Gastroesophageal sphincter (tissue), 4 donors: ENCODE measurements around the gene IER3IP1. TPM values are rescaled to one million over a fixed set of nuclear protein-coding genes. Genes with fewer than 3 reads are reported as not detected.

Source experiments
- ATAC-seq: fragments of 150-250 bp; one replicate; pipeline ENCODE4 v1.9.1; 2016; ENCODE audit warnings: mild to moderate bottlenecking, moderate library complexity
- H3K27ac ChIP-seq, 4 donors: fragments of 200-600 bp; sonication (generic) in 3 of 4; 1 replicate in 3 of 4; 2 replicates in 1 of 4; pipeline ENCODE4 v1.5.1; 2016 to 2019
- H3K27me3 ChIP-seq: fragments of 200-600 bp; sonication (generic); one replicate; pipeline ENCODE4 v1.5.1; 2019
- H3K36me3 ChIP-seq, 2 donors: fragments of 200-600 bp; sonication (generic); one replicate each; pipeline ENCODE4 v1.5.1; 2019; ENCODE audit warnings: control low read depth in 1 of 2
- H3K4me1 ChIP-seq, 3 donors: fragments of 200-600 bp; sonication (generic); 1 replicate in 2 of 3; 2 replicates in 1 of 3; pipeline ENCODE4 v1.5.1; 2016 to 2019; ENCODE audit warnings: control low read depth in 2 of 3
- H3K4me3 ChIP-seq, 2 donors: fragments of 200-600 bp; sonication (generic); one replicate each; pipeline ENCODE4 v1.5.1; 2019; ENCODE audit warnings: mild to moderate bottlenecking in 1 of 2, moderate library complexity in 1 of 2
- H3K9me3 ChIP-seq, 3 donors: fragments of 200-600 bp; sonication (generic); one replicate each; pipeline ENCODE4 v1.5.1; 2017 to 2019; ENCODE audit warnings: control low read depth in 2 of 3
- CTCF ChIP-seq, 4 experiments: fragments of 200-600 bp in 2 of 4; fragments of 450-650 bp in 2 of 4; sonication (generic) in 1 of 4; IDR thresholded peaks; one replicate each; pipeline ENCODE4 v1.5.1; 2017 to 2019; ENCODE audit warnings: antibody characterized with exemption in 4 of 4, mild to moderate bottlenecking in 2 of 4, moderate library complexity in 2 of 4
- EP300 ChIP-seq: sonication (generic); formaldehyde crosslinking; IDR thresholded peaks from one replicate; pipeline ENCODE4 v1.6.1; 2017; ENCODE audit warnings: antibody characterized with exemption, mild to moderate bottlenecking
- POLR2A ChIP-seq, 2 donors: fragments of 450-650 bp; IDR thresholded peaks; one replicate each; pipeline ENCODE4 v1.6.1; 2017; ENCODE audit warnings: antibody characterized with exemption in 2 of 2, mild to moderate bottlenecking in 2 of 2, moderate library complexity in 1 of 2
- POLR2AphosphoS5 ChIP-seq: sonication (generic); formaldehyde crosslinking; IDR thresholded peaks from one replicate; pipeline ENCODE4 v1.6.1; 2017; ENCODE audit warnings: antibody characterized with exemption
- WGBS, 2 donors: methylation state at CpG; one replicate each; pipeline ENCODE4 v1.1.5; 2018; ENCODE audit warnings: low coverage in 1 of 2; 5-methylcytosine and 5-hydroxymethylcytosine counted together
- total RNA-seq, 4 donors: library from RNA; depleted of rRNA; stranded (reverse); fragments of >200 nt; gene quantifications; one replicate each; pipeline ENCODE4 v1.1.0, GENCODE V29; 2016

Gene IER3IP1
- total RNA-seq, 4 donors from 2014 or later: 7.1 to 13.8 (median 10.5) TPM

- H3K9me3 ChIP-seq: no peaks in the 10 kb centered on the region
- H3K27me3 ChIP-seq: no peaks in the 10 kb centered on the region
- H3K36me3 ChIP-seq: peaks cover 0 to 74% of the 10 kb centered on the region in 2 donors
- 64 to 87% methylated on average over 1 to 2 of the region's 2 CpGs for WGBS, 2 donors
- no peaks in the 10 kb centered on the region for H3K4me1 ChIP-seq
- H3K27ac ChIP-seq: no peak overlapping the region
- no peak overlapping the region for H3K4me3 ChIP-seq
- no peak for ATAC-seq
- TF ChIP-seq EP300 (no peak), POLR2A (IDR thresholded peaks at IDR 0.05) (no peak), CTCF (IDR thresholded peaks at IDR 0.05) (no peak), POLR2AphosphoS5 (no peak)
Observed at GRCh38 chr18:47115205-47115604, 61.0 kb downstream of the IER3IP1 start.

- Histone ChIP-seq H3K9me3 (no peaks in the 10 kb centered on the region), H3K27ac (no peak overlapping the region), H3K4me1 (no peaks in the 10 kb centered on the region), H3K36me3 (peaks cover 0 to 74% of the 10 kb centered on the region in 2 donors), H3K4me3 (no peak overlapping the region), H3K27me3 (no peaks in the 10 kb centered on the region)
- WGBS, 2 donors: 83 to 100% methylated on average over 2 of the region's 2 CpGs
- ATAC-seq: no peak
- no peak for TF ChIP-seq POLR2AphosphoS5
- TF ChIP-seq POLR2A (IDR thresholded peaks at IDR 0.05): no peak
- TF ChIP-seq CTCF (IDR thresholded peaks at IDR 0.05): no peak
- no peak for TF ChIP-seq EP300
Observed at GRCh38 chr18:47113796-47114540, 62.2 kb downstream of the IER3IP1 start.

GRCh38 chr18:47110492-47111274 lies 65.5 kb downstream of the IER3IP1 start:
- ATAC-seq: no peak
- Histone ChIP-seq H3K9me3 (no peaks in the 10 kb centered on the region), H3K4me1 (no peaks in the 10 kb centered on the region), H3K27me3 (no peaks in the 10 kb centered on the region), H3K27ac (no peak overlapping the region), H3K4me3 (no peak overlapping the region), H3K36me3 (peaks cover 0 to 100% of the 10 kb centered on the region in 2 donors)
- TF ChIP-seq POLR2A (IDR thresholded peaks at IDR 0.05): no peak
- TF ChIP-seq CTCF (IDR thresholded peaks at IDR 0.05): no peak
- no peak for TF ChIP-seq EP300
- no peak for TF ChIP-seq POLR2AphosphoS5
- 60 to 83% methylated on average over 4 to 5 of the region's 6 CpGs for WGBS, 2 donors

- H3K27me3 ChIP-seq: no peaks in the 10 kb centered on the region
- H3K4me3 ChIP-seq: no peak overlapping the region
- no peaks in the 10 kb centered on the region for H3K4me1 ChIP-seq
- H3K36me3 ChIP-seq: peaks cover 0 to 100% of the 10 kb centered on the region in 2 donors
- WGBS, 2 donors: 100% methylated on average over 1 of the region's 1 CpG
- H3K27ac ChIP-seq: no peak overlapping the region
- TF ChIP-seq EP300 (no peak), CTCF (IDR thresholded peaks at IDR 0.05) (no peak), POLR2A (IDR thresholded peaks at IDR 0.05) (no peak), POLR2AphosphoS5 (no peak)
- ATAC-seq: no peak
- no peaks in the 10 kb centered on the region for H3K9me3 ChIP-seq
Observed at GRCh38 chr18:47109720-47110119, 66.4 kb downstream of the IER3IP1 start.
